ENCODE results near the gene TDRKH. TPM values are rescaled to one million over a fixed set of nuclear protein-coding genes. Genes with fewer than 3 reads are reported as not detected.
A peak's percentile ranks its signal among the peaks of the same experiment; 100 is the strongest.

The TDRKH gene
- total and polyA plus RNA-seq, 2 of the 13 experiments (the other 11 are each of a cell fraction or from before 2014, with no cell fraction given), result 3.9 to 5.4 TPM

GRCh38 chr1:151737479-151737878 lies 52.8 kb downstream of the TDRKH start:
- CTCF ChIA-PET (ENCODE audit: low intra/inter-chr PET ratio, low total read pairs), result no interaction called here
- Histone ChIP-seq H3K4me1 (ENCODE audit: insufficient read depth, low read length) (peaks cover 8% of the 10 kb centered on the region), H4K20me1 (ENCODE audit: insufficient read depth, low read length) (no peaks in the 10 kb centered on the region), H3K36me3 (replicated peaks in 1 of 2; ENCODE audit: control insufficient read depth in 1 of 2, insufficient read depth in 2 of 2, low read length in 2 of 2) (no peaks in the 10 kb centered on the region), H3K27ac (ENCODE audit: extremely low read length, insufficient read depth, low read length) (no peak overlapping the region), H2AFZ (ENCODE audit: low read length) (no peak overlapping the region), H3K9me3 (ENCODE audit: low read length) (peaks cover 16% of the 10 kb centered on the region; the same call in 1 of the 2 replicates), H3K27me3 (ENCODE audit: control insufficient read depth in 1 of 2, insufficient read depth in 2 of 2, low read length in 2 of 2) (peaks cover 0 to 10% of the 10 kb centered on the region in 2 experiments; a peak in 2 of 5 replicates), H3K79me2 (ENCODE audit: insufficient read depth, low read length) (no peaks in the 10 kb centered on the region), H3K4me3 (replicated peaks in 1 of 3; ENCODE audit: insufficient read depth in 1 of 3, low read depth in 2 of 3, low read length in 3 of 3) (no peak overlapping the region), H3K4me2 (ENCODE audit: low read depth, low read length) (no peak overlapping the region), H3K9ac (ENCODE audit: insufficient read depth, low read depth, low read length) (no peak overlapping the region)
- intact Hi-C loops (cut with micrococcal nuclease; ENCODE audit: unreplicated experiment) (loop anchor here (5.0 kb wide), 1 partner anchor 295 kb away; no protein-coding TSS in a partner anchor), in situ Hi-C loops (cut with HindIII; ENCODE audit: extremely low pct_ligation_motif_present, low pct_unique_long_range_greater_than_20kb) (loop anchor here (10.0 to 25.0 kb wide), 2 partner anchors 143 to 200 kb away; partner anchors contain the start of gene TUFT1)
- BruUV-seq (replicated peaks), result no TSS peak
- no peak for FAIRE-seq
- POLR2A ChIA-PET, result no interaction called here
- 0 out of 2 replicates have a peak, but pooled peaks have one; percentile 53 for TF ChIP-seq ZNF280D (CRISPR knock-in tag; IDR thresholded peaks at IDR 0.05)
- TF ChIP-seq GATAD2A (CRISPR knock-in tag; IDR thresholded peaks at IDR 0.05), result no peak
- DNase-seq (ENCODE audit: low spot score), result no peak
- ATAC-seq, result no peak

DNA sequence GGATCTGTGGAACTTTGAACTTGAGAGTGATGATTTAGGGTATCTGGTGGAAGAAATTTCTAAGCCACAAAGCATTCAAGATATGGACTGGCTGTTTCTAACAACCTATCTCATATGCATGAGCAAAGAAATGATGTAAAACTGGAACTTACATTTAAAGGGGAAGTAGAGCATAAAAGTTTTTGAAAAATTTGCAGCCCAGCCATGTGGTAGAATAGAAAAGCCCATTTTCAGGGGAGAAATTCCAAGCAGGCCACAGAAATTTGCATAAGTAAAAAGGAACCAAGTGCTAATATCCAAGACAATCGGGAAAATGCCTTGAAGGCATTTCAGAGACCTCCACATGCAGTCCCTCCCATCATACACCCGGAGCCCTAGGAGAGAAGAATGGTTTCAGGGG lies 53.3 kb downstream of the TDRKH start:
- Histone ChIP-seq H4K20me1 (ENCODE audit: insufficient read depth, low read length) (no peaks in the 10 kb centered on the region), H3K4me1 (ENCODE audit: insufficient read depth, low read length) (peaks cover 8% of the 10 kb centered on the region), H3K9ac (ENCODE audit: insufficient read depth, low read depth, low read length) (no peak overlapping the region), H3K27me3 (ENCODE audit: control insufficient read depth in 1 of 2, insufficient read depth in 2 of 2, low read length in 2 of 2) (peaks cover 0 to 7% of the 10 kb centered on the region in 2 experiments; a peak in 1 of 5 replicates), H3K4me3 (replicated peaks in 1 of 3; ENCODE audit: insufficient read depth in 1 of 3, low read depth in 2 of 3, low read length in 3 of 3) (no peak overlapping the region), H3K9me3 (ENCODE audit: low read length) (peaks cover 16% of the 10 kb centered on the region; the same call in 1 of the 2 replicates), H2AFZ (ENCODE audit: low read length) (no peak overlapping the region), H3K36me3 (replicated peaks in 1 of 2; ENCODE audit: control insufficient read depth in 1 of 2, insufficient read depth in 2 of 2, low read length in 2 of 2) (no peaks in the 10 kb centered on the region), H3K27ac (ENCODE audit: extremely low read length, insufficient read depth, low read length) (no peak overlapping the region), H3K79me2 (ENCODE audit: insufficient read depth, low read length) (no peaks in the 10 kb centered on the region), H3K4me2 (ENCODE audit: low read depth, low read length) (no peak overlapping the region)
- WGBS (ENCODE audit: low lambda C conversion rate), result 78% methylated on average over 1 of the region's 2 CpGs
- TF ChIP-seq ZBTB14 (CRISPR knock-in tag; IDR thresholded peaks at IDR 0.05) (no peak), ZNF614 (CRISPR knock-in tag; IDR thresholded peaks at IDR 0.05; ENCODE audit: borderline replicate concordance) (no peak), NFE2 (CRISPR knock-in tag; IDR thresholded peaks at IDR 0.05) (no peak), ZNF709 (CRISPR knock-in tag; IDR thresholded peaks at IDR 0.05) (no peak), LBX2 (CRISPR knock-in tag; IDR thresholded peaks at IDR 0.05; ENCODE audit: borderline replicate concordance) (no peak), TCF7L2 (IDR thresholded peaks at IDR 0.05; ENCODE audit: low read depth, low read length) (no peak), PRMT3 (CRISPR knock-in tag; IDR thresholded peaks at IDR 0.05; ENCODE audit: borderline replicate concordance, low read depth) (no peak), NFIC (IDR thresholded peaks at IDR 0.05; ENCODE audit: low read length) (no peak), SNAPC2 (CRISPR knock-in tag; IDR thresholded peaks at IDR 0.05) (no peak)
- in situ Hi-C loops (cut with HindIII; ENCODE audit: extremely low pct_ligation_motif_present, low pct_unique_long_range_greater_than_20kb) (loop anchor here (10.0 to 25.0 kb wide), 2 partner anchors 142 to 200 kb away; partner anchors contain the start of gene TUFT1), intact Hi-C loops (cut with micrococcal nuclease; ENCODE audit: unreplicated experiment) (loop anchor here (5.0 kb wide), 1 partner anchor 295 kb away; no protein-coding TSS in a partner anchor)
- ATAC-seq (no peak), DNase-seq (ENCODE audit: low spot score) (no peak), FAIRE-seq (no peak)
- ChIA-PET CTCF (ENCODE audit: low intra/inter-chr PET ratio, low total read pairs) (no interaction called here), POLR2A (no interaction called here)
- BruUV-seq (replicated peaks), result no TSS peak
